Naive thymus-derived CD8-positive, alpha-beta T cell (primary cell): Measurements from ENCODE around the gene MYCN. TPM values are rescaled to one million over a fixed set of nuclear protein-coding genes. Genes with fewer than 3 reads are reported as not detected.

ENCODE experiments used
- ATAC-seq, 2 donors: fragments of 150-1000 bp; cut with Tn5 transposase in 1 of 2; sonication (Bioruptor Pico), chemical (Tn5 transposase) in 1 of 2; 1 replicate in 1 of 2; 2 replicates in 1 of 2; pipeline ENCODE4 v1.10.0; 2021; ENCODE audit warnings: mild to moderate bottlenecking in 2 of 2, moderate library complexity in 2 of 2
- POLR2A ChIA-PET: fragments of 350-600 bp; sonication (Branson Sonifier 250); formaldehyde crosslinking; loops from one replicate; lab custom pipeline; 2021; ENCODE audit warnings: antibody characterized with exemption; lab: Charles Lee
- DNase-seq, 10 donors: peaks; one replicate each; pipeline versions ENCODE4 v3.0.0 to v3.0.0-alpha.2; 2020 to 2022
- H3K27ac Mint-ChIP-seq, 10 donors: one replicate each; pipeline ENCODE4 v1.8.0; 2020 to 2022; ENCODE audit warnings: mild to moderate bottlenecking in 10 of 10, mixed read lengths in 10 of 10, moderate library complexity in 4 of 10, inconsistent platforms in 1 of 10
- H3K27me3 Mint-ChIP-seq, 5 donors: one replicate each; pipeline ENCODE4 v1.8.0; 2021 to 2022; ENCODE audit warnings: mixed read lengths in 5 of 5
- H3K36me3 Mint-ChIP-seq, 3 donors: one replicate each; pipeline ENCODE4 v1.8.0; 2020 to 2022; ENCODE audit warnings: mixed read lengths in 3 of 3, mild to moderate bottlenecking in 2 of 3, inconsistent platforms in 1 of 3
- H3K4me1 Mint-ChIP-seq, 4 donors: one replicate each; pipeline ENCODE4 v1.8.0; 2021 to 2022; ENCODE audit warnings: mixed read lengths in 4 of 4
- H3K4me3 Mint-ChIP-seq, 10 donors: one replicate each; pipeline ENCODE4 v1.8.0; 2020 to 2022; ENCODE audit warnings: mild to moderate bottlenecking in 10 of 10, mixed read lengths in 10 of 10, moderate library complexity in 6 of 10, inconsistent platforms in 1 of 10
- H3K9me3 Mint-ChIP-seq, 9 donors: one replicate each; pipeline ENCODE4 v1.8.0; 2020 to 2022; ENCODE audit warnings: mixed read lengths in 9 of 9, mild to moderate bottlenecking in 3 of 9, inconsistent platforms in 1 of 9, moderate library complexity in 1 of 9
- polyA plus RNA-seq, 3 donors: library from polyadenylated mRNA; unstranded; fragments of 300-500 nt; fragmentation: Illumina TruSeq; gene quantifications; one replicate each; pipeline ENCODE4 v1.2.3, GENCODE V29; 2021
- total RNA-seq, 8 experiments: library from RNA in 2 of 8; stranded (reverse) in 2 of 8; gene quantifications; one replicate each; pipeline ENCODE4 v1.2.3 and lab custom pipeline; 2021 to 2026

The MYCN gene
- total and polyA plus RNA-seq, 5 experiments from 2014 or later: 0.16 to 0.58 TPM; not detected in 3

DNA sequence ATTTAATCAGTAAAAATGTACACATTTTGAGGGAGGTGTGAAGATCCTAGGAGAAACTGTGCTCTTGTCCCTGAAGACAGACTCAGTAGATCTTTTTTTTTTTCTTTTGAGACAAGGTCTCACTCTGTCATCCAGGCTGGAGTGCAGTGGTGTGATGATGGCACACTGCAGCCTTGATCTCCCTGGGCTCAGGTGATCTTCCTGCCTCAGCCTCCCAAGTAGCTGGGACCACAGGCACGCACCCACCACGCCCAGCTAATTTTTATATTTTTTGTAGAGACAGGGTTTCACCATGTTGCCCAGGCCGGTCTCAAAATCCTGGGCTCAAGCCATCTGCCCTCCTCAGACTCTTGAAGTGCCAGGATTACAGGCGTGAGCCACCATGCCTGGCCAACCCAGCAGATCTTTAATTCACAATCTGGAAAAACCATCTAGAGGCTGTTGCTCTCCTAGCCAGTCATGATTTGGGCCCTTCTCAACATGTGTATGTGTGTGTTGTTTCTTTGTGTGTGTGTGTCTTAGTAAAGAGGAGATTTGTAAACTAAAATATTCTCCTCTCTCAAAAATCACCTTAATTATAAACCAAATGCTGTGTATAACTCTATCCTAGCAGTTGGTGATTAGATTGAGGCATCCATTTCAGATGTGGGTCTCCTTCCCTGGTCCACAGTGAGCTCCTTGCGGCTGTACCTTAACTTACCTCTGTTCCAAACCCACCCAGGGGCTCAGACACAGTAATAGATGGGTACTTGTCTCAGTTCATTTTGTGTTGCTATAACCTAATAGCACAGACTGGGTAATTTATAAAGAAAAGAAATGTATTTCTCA lies 3.9 kb upstream of the MYCN start:
- ATAC-seq: no peak
- H3K27ac Mint-ChIP-seq: no peak overlapping the region
- H3K9me3 Mint-ChIP-seq: peaks cover 0 to 1% (median 0%) of the 10 kb centered on the region in 9 donors
- no peak for DNase-seq
- peak overlapping the region in 1 of 10 donors; percentile 12 for H3K4me3 Mint-ChIP-seq
- POLR2A ChIA-PET: no interaction called here
- H3K4me1 Mint-ChIP-seq: peaks cover 6 to 20% (median 12%) of the 10 kb centered on the region in 4 donors
- no peaks in the 10 kb centered on the region for H3K36me3 Mint-ChIP-seq
- H3K27me3 Mint-ChIP-seq: peaks cover 29 to 53% (median 41%) of the 10 kb centered on the region in 5 donors

- ATAC-seq (no peak), DNase-seq (no peak)
- Mint-ChIP-seq H3K36me3 (no peaks in the 10 kb centered on the region), H3K4me1 (peaks cover 6 to 20% (median 12%) of the 10 kb centered on the region in 4 donors), H3K27ac (no peak overlapping the region), H3K9me3 (peaks cover 0 to 1% (median 0%) of the 10 kb centered on the region in 9 donors), H3K4me3 (peak overlapping the region in 1 of 10 donors; percentile 12), H3K27me3 (peaks cover 29 to 54% (median 41%) of the 10 kb centered on the region in 5 donors)
- POLR2A ChIA-PET: no interaction called here
These were observed 3.1 kb upstream of the MYCN start for GRCh38 chr2:15937105-15937881.

- Mint-ChIP-seq H3K4me3 (peak overlapping the region in 9 of 10 donors; percentile 8 to 88 (median 38)), H3K36me3 (no peaks in the 10 kb centered on the region), H3K27ac (no peak overlapping the region), H3K9me3 (peaks cover 0 to 1% (median 0%) of the 10 kb centered on the region in 9 donors), H3K27me3 (peaks cover 29 to 55% (median 46%) of the 10 kb centered on the region in 5 donors), H3K4me1 (peaks cover 10 to 26% (median 17%) of the 10 kb centered on the region in 4 donors)
- DNase-seq (no peak), ATAC-seq (no peak)
- POLR2A ChIA-PET: no interaction called here
These were observed 2.2 kb upstream of the MYCN start for GRCh38 chr2:15937882-15938802.

- H3K4me3 Mint-ChIP-seq: peak overlapping the region in 8 of 10 donors; percentile 27 to 88 (median 40)
- H3K27ac Mint-ChIP-seq: no peak overlapping the region
- peaks cover 25 to 59% (median 52%) of the 10 kb centered on the region in 5 donors for H3K27me3 Mint-ChIP-seq
These were observed 1.4 kb upstream of the MYCN start for GRCh38 chr2:15938803-15939555.

DNA sequence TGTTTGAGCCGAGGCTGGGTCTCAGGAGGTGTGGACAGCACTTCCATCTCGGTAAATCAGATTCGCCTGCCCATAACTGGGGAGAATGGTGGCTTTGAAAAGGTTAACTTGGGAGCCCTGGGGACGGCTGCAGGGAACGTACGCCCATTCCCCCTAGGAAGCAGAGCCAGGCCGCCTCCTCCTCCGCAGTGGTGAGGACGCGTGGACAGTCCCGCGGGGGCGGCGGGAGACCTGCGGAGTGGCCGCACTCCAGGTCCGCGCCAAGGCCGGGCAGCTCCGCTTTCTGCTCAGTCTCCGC lies 845 bp upstream of the MYCN start:
- POLR2A ChIA-PET: interaction anchor here (2.0 kb wide), 1 partner anchor 28 kb away, joined by 5 read pairs; no protein-coding TSS in a partner anchor
- Mint-ChIP-seq H3K4me3 (peak overlapping the region in 8 of 10 donors; percentile 60 to 89 (median 76)), H3K27ac (no peak overlapping the region), H3K4me1 (peaks cover 17 to 40% (median 30%) of the 10 kb centered on the region in 4 donors), H3K36me3 (no peaks in the 10 kb centered on the region), H3K27me3 (peaks cover 25 to 59% (median 53%) of the 10 kb centered on the region in 5 donors), H3K9me3 (peaks cover 0 to 1% (median 0%) of the 10 kb centered on the region in 9 donors)
- DNase-seq (peak in 1 of 10 donors; percentile 35), ATAC-seq (peak; percentile 46 to 62)

More at GRCh38 chr2:15938803-15939555, 1.4 kb upstream of the MYCN start:
- POLR2A ChIA-PET: interaction anchor here (2.0 kb wide), 1 partner anchor 29 kb away, joined by 5 read pairs; no protein-coding TSS in a partner anchor
- Mint-ChIP-seq H3K36me3 (no peaks in the 10 kb centered on the region), H3K4me1 (peaks cover 15 to 34% (median 25%) of the 10 kb centered on the region in 4 donors), H3K9me3 (peaks cover 0 to 1% (median 0%) of the 10 kb centered on the region in 9 donors)
- no peak for ATAC-seq
- no peak for DNase-seq

- POLR2A ChIA-PET: interaction anchor here (0.9 to 2.3 kb wide), 3 partner anchors 24 to 124 kb away, joined by 3 to 20 read pairs (median 5); no protein-coding TSS in a partner anchor
- peak overlapping the region; percentile 72 to 94 (median 78) for H3K4me3 Mint-ChIP-seq
- no peaks in the 10 kb centered on the region for H3K36me3 Mint-ChIP-seq
- H3K9me3 Mint-ChIP-seq: peaks cover 0 to 1% (median 0%) of the 10 kb centered on the region in 9 donors
- peaks cover 20 to 41% (median 32%) of the 10 kb centered on the region in 4 donors for H3K4me1 Mint-ChIP-seq
- H3K27ac Mint-ChIP-seq: peak overlapping the region in 2 of 10 donors; percentile 24 to 48
- DNase-seq (peak in 2 of 10 donors; percentile 0 to 4), ATAC-seq (no peak)
- peaks cover 24 to 57% (median 53%) of the 10 kb centered on the region in 5 donors for H3K27me3 Mint-ChIP-seq
These were observed 521 bp downstream of the MYCN start for GRCh38 chr2:15940661-15941480.

GRCh38 chr2:15941481-15941850 lies 1.1 kb downstream of the MYCN start:
- Mint-ChIP-seq H3K4me3 (peak overlapping the region; percentile 72 to 94 (median 78)), H3K4me1 (peaks cover 20 to 41% (median 32%) of the 10 kb centered on the region in 4 donors), H3K36me3 (no peaks in the 10 kb centered on the region), H3K27ac (no peak overlapping the region), H3K9me3 (peaks cover 0 to 1% (median 0%) of the 10 kb centered on the region in 9 donors), H3K27me3 (peaks cover 23 to 56% (median 47%) of the 10 kb centered on the region in 5 donors)
- DNase-seq (no peak), ATAC-seq (peak in 1 of 2 donors; percentile 16)
- POLR2A ChIA-PET: interaction anchor here (0.9 to 2.3 kb wide), 3 partner anchors 24 to 124 kb away, joined by 3 to 20 read pairs (median 5); no protein-coding TSS in a partner anchor

DNA sequence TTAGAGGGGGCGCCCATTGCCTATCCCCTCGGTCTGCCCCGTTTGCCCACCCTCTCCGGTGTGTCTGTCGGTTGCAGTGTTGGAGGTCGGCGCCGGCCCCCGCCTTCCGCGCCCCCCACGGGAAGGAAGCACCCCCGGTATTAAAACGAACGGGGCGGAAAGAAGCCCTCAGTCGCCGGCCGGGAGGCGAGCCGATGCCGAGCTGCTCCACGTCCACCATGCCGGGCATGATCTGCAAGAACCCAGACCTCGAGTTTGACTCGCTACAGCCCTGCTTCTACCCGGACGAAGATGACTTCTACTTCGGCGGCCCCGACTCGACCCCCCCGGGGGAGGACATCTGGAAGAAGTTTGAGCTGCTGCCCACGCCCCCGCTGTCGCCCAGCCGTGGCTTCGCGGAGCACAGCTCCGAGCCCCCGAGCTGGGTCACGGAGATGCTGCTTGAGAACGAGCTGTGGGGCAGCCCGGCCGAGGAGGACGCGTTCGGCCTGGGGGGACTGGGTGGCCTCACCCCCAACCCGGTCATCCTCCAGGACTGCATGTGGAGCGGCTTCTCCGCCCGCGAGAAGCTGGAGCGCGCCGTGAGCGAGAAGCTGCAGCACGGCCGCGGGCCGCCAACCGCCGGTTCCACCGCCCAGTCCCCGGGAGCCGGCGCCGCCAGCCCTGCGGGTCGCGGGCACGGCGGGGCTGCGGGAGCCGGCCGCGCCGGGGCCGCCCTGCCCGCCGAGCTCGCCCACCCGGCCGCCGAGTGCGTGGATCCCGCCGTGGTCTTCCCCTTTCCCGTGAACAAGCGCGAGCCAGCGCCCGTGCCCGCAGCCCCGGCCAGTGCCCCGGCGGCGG lies 1.7 kb downstream of the MYCN start:
- DNase-seq (peak in 2 of 10 donors; percentile 8 to 15), ATAC-seq (peak; percentile 8 to 34)
- Mint-ChIP-seq H3K4me3 (peak overlapping the region; percentile 63 to 94 (median 76)), H3K36me3 (no peaks in the 10 kb centered on the region), H3K9me3 (peaks cover 0 to 1% (median 0%) of the 10 kb centered on the region in 9 donors), H3K27ac (peak overlapping the region in 1 of 10 donors; percentile 40), H3K27me3 (peaks cover 19 to 49% (median 41%) of the 10 kb centered on the region in 5 donors), H3K4me1 (peaks cover 20 to 41% (median 32%) of the 10 kb centered on the region in 4 donors)
- POLR2A ChIA-PET: interaction anchor here (2.3 kb wide), 1 partner anchor 23 kb away, joined by 20 read pairs; no protein-coding TSS in a partner anchor

DNA sequence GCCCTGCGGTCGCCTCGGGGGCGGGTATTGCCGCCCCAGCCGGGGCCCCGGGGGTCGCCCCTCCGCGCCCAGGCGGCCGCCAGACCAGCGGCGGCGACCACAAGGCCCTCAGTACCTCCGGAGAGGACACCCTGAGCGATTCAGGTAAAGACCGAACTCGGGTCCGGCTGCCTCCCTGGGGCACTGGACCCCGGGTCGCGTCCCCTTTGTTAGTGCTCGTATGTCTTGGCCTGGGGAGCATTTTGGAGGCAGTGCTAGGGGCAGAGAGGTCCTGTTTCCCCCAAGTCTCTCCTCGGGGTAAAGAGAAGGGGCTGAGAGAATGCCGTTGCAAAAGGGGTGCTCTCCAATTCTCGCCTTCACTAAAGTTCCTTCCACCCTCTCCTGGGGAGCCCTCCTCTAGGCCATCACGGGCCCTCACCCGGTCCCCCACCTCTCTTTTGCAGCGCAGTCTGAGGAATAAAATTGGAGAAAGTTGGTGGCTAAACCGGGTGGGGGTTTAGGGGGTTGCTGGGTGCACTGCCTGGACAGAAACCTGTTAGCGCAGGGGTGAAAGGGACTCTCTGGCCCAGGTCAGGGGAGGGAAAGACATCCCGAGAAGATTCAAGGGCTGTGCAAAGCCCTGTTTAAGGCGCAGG lies 2.5 kb downstream of the MYCN start:
- Mint-ChIP-seq H3K36me3 (no peaks in the 10 kb centered on the region), H3K4me3 (peak overlapping the region; percentile 69 to 86 (median 79)), H3K9me3 (peaks cover 0 to 1% (median 0%) of the 10 kb centered on the region in 9 donors), H3K27me3 (peaks cover 15 to 42% (median 34%) of the 10 kb centered on the region in 5 donors), H3K4me1 (peaks cover 20 to 41% (median 32%) of the 10 kb centered on the region in 4 donors), H3K27ac (peak overlapping the region in 2 of 10 donors; percentile 8 to 11)
- DNase-seq (peak in 1 of 10 donors; percentile 12), ATAC-seq (peak in 1 of 2 donors; percentile 15)
- POLR2A ChIA-PET: interaction anchor here (2.3 kb wide), 1 partner anchor 22 kb away, joined by 20 read pairs; no protein-coding TSS in a partner anchor
